LNCaP clone FGC (cell line): Measurements from ENCODE around the gene PRRG4.

Source experiments
- DNase-seq: peaks from one replicate; pipeline ENCODE4 v3.0.0-alpha.2; 2011; ENCODE audit warnings: low read depth
- H3K4me3 ChIP-seq: 2 replicates; pipeline ENCODE4 v1.5.1; 2011; ENCODE audit warnings: mild to moderate bottlenecking, low read depth, low read length, control low read depth
- TF ChIP-seq, protein P1 (sequence below): IDR thresholded peaks from 2 replicates; pipeline ENCODE4 v1.5.1; 2012; ENCODE audit warnings: mild to moderate bottlenecking; ENCODE audit not compliant: control insufficient read depth, insufficient read depth; ENCODE audit errors: extremely low read depth

The PRRG4 gene

GRCh38 chr11:32840587-32840986 is 10.9 kb downstream of the PRRG4 start:
- TF ChIP-seq, protein P1, sequence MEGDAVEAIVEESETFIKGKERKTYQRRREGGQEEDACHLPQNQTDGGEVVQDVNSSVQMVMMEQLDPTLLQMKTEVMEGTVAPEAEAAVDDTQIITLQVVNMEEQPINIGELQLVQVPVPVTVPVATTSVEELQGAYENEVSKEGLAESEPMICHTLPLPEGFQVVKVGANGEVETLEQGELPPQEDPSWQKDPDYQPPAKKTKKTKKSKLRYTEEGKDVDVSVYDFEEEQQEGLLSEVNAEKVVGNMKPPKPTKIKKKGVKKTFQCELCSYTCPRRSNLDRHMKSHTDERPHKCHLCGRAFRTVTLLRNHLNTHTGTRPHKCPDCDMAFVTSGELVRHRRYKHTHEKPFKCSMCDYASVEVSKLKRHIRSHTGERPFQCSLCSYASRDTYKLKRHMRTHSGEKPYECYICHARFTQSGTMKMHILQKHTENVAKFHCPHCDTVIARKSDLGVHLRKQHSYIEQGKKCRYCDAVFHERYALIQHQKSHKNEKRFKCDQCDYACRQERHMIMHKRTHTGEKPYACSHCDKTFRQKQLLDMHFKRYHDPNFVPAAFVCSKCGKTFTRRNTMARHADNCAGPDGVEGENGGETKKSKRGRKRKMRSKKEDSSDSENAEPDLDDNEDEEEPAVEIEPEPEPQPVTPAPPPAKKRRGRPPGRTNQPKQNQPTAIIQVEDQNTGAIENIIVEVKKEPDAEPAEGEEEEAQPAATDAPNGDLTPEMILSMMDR = no peak
- no peak overlapping the region for H3K4me3 ChIP-seq
- no peak for DNase-seq

- TF ChIP-seq, protein P1 = no peak
- DNase-seq = no peak
- no peak overlapping the region for H3K4me3 ChIP-seq
These were observed 13.8 kb downstream of the PRRG4 start for GRCh38 chr11:32843544-32843943.

- TF ChIP-seq, protein P1 = no peak
- no peak for DNase-seq
- no peak overlapping the region for H3K4me3 ChIP-seq
These were observed 17.8 kb downstream of the PRRG4 start for GRCh38 chr11:32847511-32847910.

GRCh38 chr11:32849761-32850160 is 20.0 kb downstream of the PRRG4 start:
- DNase-seq = no peak
- TF ChIP-seq, protein P1 = no peak
- H3K4me3 ChIP-seq = no peak overlapping the region

DNA sequence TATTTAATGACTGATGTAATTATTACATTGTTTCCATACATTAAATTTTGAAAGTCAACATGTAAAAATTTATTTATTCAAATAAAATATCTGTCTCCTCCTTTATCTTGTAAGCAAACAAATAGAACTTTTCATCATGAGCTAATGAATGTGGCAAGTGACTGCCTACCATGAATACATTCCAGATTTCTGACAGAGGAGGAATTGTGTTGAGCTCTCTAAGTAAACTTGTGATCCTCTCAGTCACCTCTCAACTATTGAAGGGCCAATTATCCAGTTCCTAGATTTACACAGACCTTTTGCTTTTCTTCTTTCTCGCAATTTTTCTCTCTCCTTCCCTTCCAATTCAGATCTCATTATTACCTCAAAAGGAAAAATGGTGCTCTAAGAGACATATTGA is 21.5 kb downstream of the PRRG4 start:
- H3K4me3 ChIP-seq = no peak overlapping the region
- DNase-seq = no peak
- TF ChIP-seq, protein P1 = no peak

DNA sequence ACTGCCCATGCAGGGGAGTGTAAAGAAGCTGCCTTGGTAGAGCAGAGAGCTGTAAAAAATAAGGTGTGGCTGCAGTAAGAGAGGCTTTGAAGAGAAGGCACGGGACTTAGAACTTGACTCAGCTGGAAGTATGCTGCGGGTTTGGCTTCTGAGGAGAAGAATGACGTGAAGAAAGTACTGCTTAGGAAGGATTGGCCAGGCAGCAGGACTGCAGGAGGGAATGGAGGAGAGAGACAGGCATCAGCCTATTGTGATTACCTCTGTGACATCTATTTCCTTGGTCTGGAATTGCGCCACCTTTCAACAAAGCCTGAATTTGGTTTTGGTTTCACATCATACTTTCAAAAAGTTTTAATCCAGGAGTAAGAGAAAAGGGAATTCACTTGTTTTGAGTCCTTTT is 22.5 kb downstream of the PRRG4 start:
- DNase-seq = no peak
- H3K4me3 ChIP-seq = no peak overlapping the region
- TF ChIP-seq, protein P1 = no peak

GRCh38 chr11:32855601-32856000 is 25.9 kb downstream of the PRRG4 start:
- H3K4me3 ChIP-seq = no peak overlapping the region
- TF ChIP-seq, protein P1 = no peak
- no peak for DNase-seq
